Uterus (tissue), 4 donors: Measurements from ENCODE around the gene TDRD9. TPM values are rescaled to one million over a fixed set of nuclear protein-coding genes. Genes with fewer than 3 reads are reported as not detected.

ENCODE experiments used
- DNase-seq, 2 donors: peaks; one replicate each; pipeline ENCODE4 v3.0.0-alpha.2; 2019 to 2020
- H3K27ac ChIP-seq, 2 donors: fragments of 200-600 bp; sonication (generic); 1 replicate in 1 of 2; 2 replicates in 1 of 2; pipeline ENCODE4 v1.5.1; 2016 to 2018
- H3K27me3 ChIP-seq, 2 donors: fragments of 200-600 bp; sonication (generic); one replicate each; pipeline ENCODE4 v1.5.1; 2018 to 2019; ENCODE audit warnings: control low read depth in 1 of 2
- H3K36me3 ChIP-seq, 2 donors: fragments of 200-600 bp; sonication (generic); one replicate each; pipeline ENCODE4 v1.5.1; 2019; ENCODE audit warnings: control low read depth in 1 of 2
- H3K4me1 ChIP-seq, 2 donors: fragments of 200-600 bp; sonication (generic); one replicate each; pipeline ENCODE4 v1.5.1; 2018 to 2019; ENCODE audit warnings: control low read depth in 1 of 2
- H3K4me3 ChIP-seq, 2 donors: fragments of 200-600 bp; sonication (generic); 1 replicate in 1 of 2; 2 replicates in 1 of 2; pipeline ENCODE4 v1.5.1; 2018 to 2019; ENCODE audit warnings: mild to moderate bottlenecking in 1 of 2
- H3K9me3 ChIP-seq, 2 donors: fragments of 200-600 bp; sonication (generic); one replicate each; pipeline ENCODE4 v1.5.1; 2019; ENCODE audit warnings: control low read depth in 1 of 2
- CTCF ChIP-seq, 4 experiments: fragments of 200-600 bp in 2 of 4; fragments of 450-650 bp in 2 of 4; sonication (generic) in 2 of 4; IDR thresholded peaks; one replicate each; pipeline ENCODE4 v1.5.1; 2016 to 2019; ENCODE audit warnings: antibody characterized with exemption in 4 of 4, mild to moderate bottlenecking in 2 of 4, moderate library complexity in 1 of 4
- POLR2A ChIP-seq, 2 donors: fragments of 450-650 bp; IDR thresholded peaks; one replicate each; pipeline ENCODE4 v1.6.1; 2016; ENCODE audit warnings: antibody characterized with exemption in 2 of 2, mild to moderate bottlenecking in 1 of 2, moderate library complexity in 1 of 2
- intact Hi-C: fragments of 100-400 bp; cut with DNase I; formaldehyde crosslinking; loops from one replicate; pipeline ENCODE4 v1.15.1; 2023; ENCODE audit warnings: low total_unique reads
- total RNA-seq, 4 donors: library from RNA; depleted of rRNA in 3 of 4; stranded (reverse); fragments of >200 nt in 3 of 4; gene quantifications; one replicate each; pipeline versions ENCODE4 v1.1.0 to v1.2.4, GENCODE V29; 2014 to 2023
- donor health status: DM: yes; HTN: yes; CAD: no.

Gene TDRD9
- total RNA-seq, 4 donors from 2014 or later, result 0.85 to 1.8 TPM; not detected in 2

- intact Hi-C loops, result no loop called here
- Histone ChIP-seq H3K27me3 (no peaks in the 10 kb centered on the region), H3K4me3 (no peak overlapping the region), H3K27ac (no peak overlapping the region), H3K9me3 (no peaks in the 10 kb centered on the region), H3K36me3 (no peaks in the 10 kb centered on the region), H3K4me1 (peaks cover 0 to 3% of the 10 kb centered on the region in 2 donors)
- no peak for DNase-seq
- TF ChIP-seq CTCF (IDR thresholded peaks at IDR 0.05), result no peak
- no peak for TF ChIP-seq POLR2A (IDR thresholded peaks at IDR 0.05)
These were observed 159.2 kb downstream of the TDRD9 start for GRCh38 chr14:104087505-104087904.

GRCh38 chr14:104087981-104088850 lies 160.0 kb downstream of the TDRD9 start:
- no peak for TF ChIP-seq CTCF (IDR thresholded peaks at IDR 0.05)
- no peak for TF ChIP-seq POLR2A (IDR thresholded peaks at IDR 0.05)
- Histone ChIP-seq H3K27ac (no peak overlapping the region), H3K36me3 (no peaks in the 10 kb centered on the region), H3K9me3 (no peaks in the 10 kb centered on the region), H3K27me3 (no peaks in the 10 kb centered on the region), H3K4me3 (no peak overlapping the region), H3K4me1 (peaks cover 0 to 3% of the 10 kb centered on the region in 2 donors)
- peak in 1 of 2 donors; percentile 14 for DNase-seq
- intact Hi-C loops, result no loop called here

- Histone ChIP-seq H3K27ac (no peak overlapping the region), H3K4me3 (no peak overlapping the region), H3K27me3 (no peaks in the 10 kb centered on the region), H3K4me1 (peaks cover 0 to 3% of the 10 kb centered on the region in 2 donors), H3K36me3 (no peaks in the 10 kb centered on the region), H3K9me3 (no peaks in the 10 kb centered on the region)
- DNase-seq, result no peak
- intact Hi-C loops, result no loop called here
- TF ChIP-seq CTCF (IDR thresholded peaks at IDR 0.05) (no peak), POLR2A (IDR thresholded peaks at IDR 0.05) (no peak)
These were observed 162.0 kb downstream of the TDRD9 start for GRCh38 chr14:104090071-104090748.

GRCh38 chr14:104091061-104091926 lies 163.0 kb downstream of the TDRD9 start:
- intact Hi-C loops, result no loop called here
- H3K9me3 ChIP-seq, result no peaks in the 10 kb centered on the region
- no peak overlapping the region for H3K27ac ChIP-seq
- DNase-seq, result no peak
- H3K36me3 ChIP-seq, result no peaks in the 10 kb centered on the region
- H3K4me3 ChIP-seq, result no peak overlapping the region
- H3K27me3 ChIP-seq, result no peaks in the 10 kb centered on the region
- H3K4me1 ChIP-seq, result no peaks in the 10 kb centered on the region
- TF ChIP-seq CTCF (IDR thresholded peaks at IDR 0.05), result no peak
- TF ChIP-seq POLR2A (IDR thresholded peaks at IDR 0.05), result no peak
